Measurements from ENCODE around the gene ASPG.
"Not testable (repeated sequence)": the region's sequence is repeated elsewhere in the genome, so short reads cannot be mapped to it uniquely, and the experiment has no call there.

The ASPG gene

DNA sequence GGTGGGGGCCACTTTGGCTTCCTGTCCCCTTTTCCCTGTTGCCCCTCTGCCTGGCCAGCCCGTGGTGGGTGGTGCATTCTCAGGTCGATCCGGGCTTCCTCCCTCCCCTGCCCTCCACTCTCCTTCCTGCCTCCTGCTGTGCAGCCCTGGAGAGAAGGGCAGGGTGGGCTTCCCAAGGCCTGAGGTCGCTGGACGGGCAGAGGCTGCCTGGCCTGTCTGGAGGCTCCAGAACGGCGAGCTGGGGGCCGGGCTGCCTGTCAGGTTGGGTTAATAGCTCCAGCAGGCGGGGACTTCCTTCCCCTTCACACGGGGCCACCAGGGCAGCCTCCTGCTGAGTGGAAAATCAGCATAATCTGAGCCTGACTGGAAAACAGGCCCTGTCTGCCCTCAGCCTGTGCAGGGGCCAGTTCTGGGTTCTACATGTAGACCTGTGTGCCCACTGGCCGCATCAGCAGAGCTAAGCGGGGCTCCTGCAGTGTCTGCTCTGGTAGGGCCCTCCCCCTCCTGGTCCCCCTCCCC, 64.2 kb downstream of the ASPG start:
- no peak overlapping the region for H3K4me3 ChIP-seq (ENCODE audit: low read length)

GRCh38 chr14:104150136-104151025, 64.9 kb downstream of the ASPG start:
- DNase-seq (ENCODE audit: low read depth), result peak; percentile 65
- no peak overlapping the region for H3K4me3 ChIP-seq (ENCODE audit: low read length)
- TF ChIP-seq, protein P1, sequence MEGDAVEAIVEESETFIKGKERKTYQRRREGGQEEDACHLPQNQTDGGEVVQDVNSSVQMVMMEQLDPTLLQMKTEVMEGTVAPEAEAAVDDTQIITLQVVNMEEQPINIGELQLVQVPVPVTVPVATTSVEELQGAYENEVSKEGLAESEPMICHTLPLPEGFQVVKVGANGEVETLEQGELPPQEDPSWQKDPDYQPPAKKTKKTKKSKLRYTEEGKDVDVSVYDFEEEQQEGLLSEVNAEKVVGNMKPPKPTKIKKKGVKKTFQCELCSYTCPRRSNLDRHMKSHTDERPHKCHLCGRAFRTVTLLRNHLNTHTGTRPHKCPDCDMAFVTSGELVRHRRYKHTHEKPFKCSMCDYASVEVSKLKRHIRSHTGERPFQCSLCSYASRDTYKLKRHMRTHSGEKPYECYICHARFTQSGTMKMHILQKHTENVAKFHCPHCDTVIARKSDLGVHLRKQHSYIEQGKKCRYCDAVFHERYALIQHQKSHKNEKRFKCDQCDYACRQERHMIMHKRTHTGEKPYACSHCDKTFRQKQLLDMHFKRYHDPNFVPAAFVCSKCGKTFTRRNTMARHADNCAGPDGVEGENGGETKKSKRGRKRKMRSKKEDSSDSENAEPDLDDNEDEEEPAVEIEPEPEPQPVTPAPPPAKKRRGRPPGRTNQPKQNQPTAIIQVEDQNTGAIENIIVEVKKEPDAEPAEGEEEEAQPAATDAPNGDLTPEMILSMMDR (conservative IDR thresholded peaks at IDR 0.05; ENCODE audit: low read length), result peak; percentile 39

More for the DNA sequence above, 64.2 kb downstream of the ASPG start:
- TF ChIP-seq, protein P1 (conservative IDR thresholded peaks at IDR 0.05; ENCODE audit: low read length), result no peak
- DNase-seq (ENCODE audit: low read depth), result no peak

- DNase-seq (ENCODE audit: low read depth), result no peak
- TF ChIP-seq, protein P1 (conservative IDR thresholded peaks at IDR 0.05; ENCODE audit: low read length), result no peak
- no peak overlapping the region for H3K4me3 ChIP-seq (ENCODE audit: low read length)
Observed at GRCh38 chr14:104151026-104151381, 65.5 kb downstream of the ASPG start.

- no peak for DNase-seq (ENCODE audit: low read depth)
- no peak overlapping the region for H3K4me3 ChIP-seq (ENCODE audit: low read length)
- TF ChIP-seq, protein P1 (conservative IDR thresholded peaks at IDR 0.05; ENCODE audit: low read length), result no peak
Observed at GRCh38 chr14:104151566-104152245, 66.2 kb downstream of the ASPG start.

DNA sequence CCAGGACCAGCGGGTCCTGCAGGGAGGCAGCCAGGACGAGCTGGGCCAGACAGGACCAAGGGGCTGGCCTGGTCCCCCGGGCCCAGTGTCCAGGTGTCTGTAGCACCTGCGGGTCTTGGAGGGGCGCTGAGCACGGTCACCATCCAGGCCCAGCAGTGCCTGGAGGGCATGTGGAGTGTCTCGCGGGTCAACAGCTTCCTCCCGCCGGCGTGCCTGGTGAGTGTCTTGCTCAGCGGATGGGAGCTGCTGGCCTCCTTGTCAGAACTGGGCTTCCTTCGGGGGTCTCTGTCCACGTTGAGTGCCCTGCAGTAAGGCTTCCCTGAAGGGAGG, 66.7 kb downstream of the ASPG start:
- no peak for DNase-seq (ENCODE audit: low read depth)
- TF ChIP-seq, protein P1 (conservative IDR thresholded peaks at IDR 0.05; ENCODE audit: low read length), result no peak
- no peak overlapping the region for H3K4me3 ChIP-seq (ENCODE audit: low read length)

DNA sequence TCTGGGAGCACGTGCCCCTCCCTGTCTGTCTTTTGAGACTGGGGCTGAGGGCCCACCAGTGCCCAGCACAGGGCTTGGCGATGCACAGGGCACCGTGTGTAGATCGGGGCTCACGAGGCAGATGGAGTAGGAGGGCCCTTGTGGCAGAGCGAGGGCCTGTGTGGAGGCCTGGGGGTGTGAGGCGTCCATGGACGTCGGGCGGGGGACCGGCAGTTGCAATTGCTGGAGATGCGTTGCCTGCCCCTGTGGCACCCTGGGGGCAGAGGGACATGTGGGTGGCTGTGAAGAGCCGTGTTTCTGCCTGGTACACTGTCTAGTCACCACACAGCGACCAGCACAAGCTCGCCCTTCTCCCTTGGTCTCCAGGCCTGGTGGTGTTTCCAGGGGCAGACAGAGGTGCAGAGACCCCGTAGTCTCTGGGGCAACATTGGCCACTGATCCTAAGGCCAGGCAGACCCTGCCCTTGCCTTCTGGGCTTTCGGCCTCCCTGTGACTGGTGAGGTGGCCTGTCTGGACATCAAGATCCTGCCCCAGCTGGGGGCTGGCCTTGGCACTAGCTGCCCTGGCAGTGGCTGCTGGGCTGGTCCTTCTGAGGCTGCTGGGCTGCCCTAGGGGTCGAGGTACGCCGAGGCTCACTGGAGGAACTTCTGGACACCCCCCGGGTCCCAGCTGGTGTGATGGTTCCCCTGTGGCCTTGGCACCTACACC, 67.3 kb downstream of the ASPG start:
- no peak overlapping the region for H3K4me3 ChIP-seq (ENCODE audit: low read length)
- no peak for DNase-seq (ENCODE audit: low read depth)
- TF ChIP-seq, protein P1 (conservative IDR thresholded peaks at IDR 0.05; ENCODE audit: low read length), result no peak

- H3K4me3 ChIP-seq (ENCODE audit: low read length); DNase-seq (ENCODE audit: low read depth): not testable (repeated sequence)
Observed at GRCh38 chr14:104153394-104153755, 67.9 kb downstream of the ASPG start.

All from AG10803 (cell line).